DND-41 (cell line): Measurements from ENCODE around the gene KRT1.
A peak's percentile ranks its signal among the peaks of the same experiment; 100 is the strongest.

Experiments used
- ATAC-seq: fragments of 200-7000 bp; cut with Tn5 transposase; 3 replicates; pipeline ENCODE4 v1.9.1; 2021; ENCODE audit warnings: low read depth; ENCODE audit not compliant: insufficient read depth
- DNase-seq: peaks from one replicate; pipeline ENCODE4 v3.0.0-alpha.2; 2020
- H2AFZ ChIP-seq: 2 replicates; pipeline ENCODE4 v1.6.0; 2012; ENCODE audit warnings: low read depth, low read length
- H3K27ac ChIP-seq: 2 replicates; pipeline ENCODE4 v1.5.1; 2012; ENCODE audit warnings: low read length, inconsistent platforms
- H3K27me3 ChIP-seq: fragments of 200-600 bp; sonication (generic); 2 replicates; pipeline ENCODE4 v1.6.0; 2012; ENCODE audit warnings: low read length, mild to moderate bottlenecking, inconsistent platforms; ENCODE audit not compliant: insufficient read depth, poor library complexity
- H3K36me3 ChIP-seq: 2 replicates; pipeline ENCODE4 v1.5.1; 2012; ENCODE audit warnings: low read length, inconsistent platforms; ENCODE audit not compliant: insufficient read depth
- H3K4me1 ChIP-seq: 2 replicates; pipeline ENCODE4 v1.5.1; 2012; ENCODE audit warnings: mild to moderate bottlenecking, low read length; ENCODE audit not compliant: insufficient read depth
- H3K4me2 ChIP-seq: 2 replicates; pipeline ENCODE4 v1.6.0; 2012; ENCODE audit warnings: mild to moderate bottlenecking, moderate library complexity, low read length, inconsistent platforms; ENCODE audit not compliant: insufficient read depth
- H3K4me3 ChIP-seq, 2 experiments: fragments of 200-600 bp in 1 of 2; shearing (Covaris generic) in 1 of 2; 2 replicates each; pipeline ENCODE4 v1.5.1; 2012 to 2016; ENCODE audit warnings: inconsistent platforms in 2 of 2, low read length in 2 of 2, mild to moderate bottlenecking in 2 of 2, low read depth in 1 of 2, moderate library complexity in 1 of 2
- H3K79me2 ChIP-seq: 2 replicates; pipeline ENCODE4 v1.6.0; 2012; ENCODE audit warnings: low read length, inconsistent platforms; ENCODE audit not compliant: insufficient read depth
- H3K9ac ChIP-seq: 2 replicates; pipeline ENCODE4 v1.6.0; 2012; ENCODE audit warnings: low read depth, mild to moderate bottlenecking, inconsistent platforms, low read length, moderate library complexity
- H3K9me3 ChIP-seq: 2 replicates; pipeline ENCODE4 v1.5.1; 2012; ENCODE audit warnings: low read length, moderate library complexity, mild to moderate bottlenecking, inconsistent platforms; ENCODE audit not compliant: insufficient read depth, severe bottlenecking
- H4K20me1 ChIP-seq: 2 replicates; pipeline ENCODE4 v1.6.0; 2012; ENCODE audit warnings: low read length; ENCODE audit not compliant: insufficient read depth
- CTCF ChIP-seq: IDR thresholded peaks from 2 replicates; pipeline ENCODE4 v1.5.1; 2012; ENCODE audit warnings: borderline replicate concordance, low read length, moderate library complexity, mild to moderate bottlenecking; ENCODE audit not compliant: poor library complexity, severe bottlenecking; ENCODE audit errors: extremely low read depth
- EZH2 ChIP-seq: IDR thresholded peaks from 3 replicates; pipeline ENCODE4 v1.6.1; 2012; ENCODE audit warnings: borderline replicate concordance, low read depth, mild to moderate bottlenecking, moderate library complexity, low read length, inconsistent platforms; ENCODE audit not compliant: severe bottlenecking

Gene KRT1

DNA sequence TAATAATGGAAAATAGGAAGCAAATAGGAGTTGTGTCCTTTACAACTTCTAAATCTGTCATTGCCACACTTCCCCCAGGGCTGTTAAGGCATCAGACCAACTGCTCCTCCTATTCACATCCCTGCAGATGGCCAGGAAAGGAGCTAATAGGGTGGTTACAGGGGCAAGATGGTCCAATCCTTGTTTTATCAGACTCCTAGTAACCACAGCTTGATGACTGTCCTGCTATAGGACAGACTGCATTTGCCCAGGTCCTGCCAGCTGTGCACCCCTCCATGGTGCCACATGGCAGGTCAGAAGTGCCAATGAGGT is 17.3 kb downstream of the KRT1 start:
- ATAC-seq: no peak
- Histone ChIP-seq H3K4me3 (no peak overlapping the region), H3K36me3 (no peaks in the 10 kb centered on the region), H3K4me1 (no peaks in the 10 kb centered on the region), H2AFZ (no peak overlapping the region), H3K27ac (no peak overlapping the region), H3K27me3 (peaks cover 20% of the 10 kb centered on the region), H3K4me2 (no peak overlapping the region), H3K9ac (no peak overlapping the region), H3K79me2 (no peaks in the 10 kb centered on the region), H4K20me1 (no peaks in the 10 kb centered on the region), H3K9me3 (no peaks in the 10 kb centered on the region)
- TF ChIP-seq EZH2 (no peak), CTCF (no peak)
- DNase-seq: no peak

GRCh38 chr12:52662093-52662917 is 17.9 kb downstream of the KRT1 start:
- no peaks in the 10 kb centered on the region for H3K4me1 ChIP-seq
- DNase-seq (no peak), ATAC-seq (0 out of 3 replicates have a peak, but pooled peaks have one; percentile 22)
- H3K4me2 ChIP-seq: no peak overlapping the region
- H3K4me3 ChIP-seq: no peak overlapping the region
- no peaks in the 10 kb centered on the region for H3K36me3 ChIP-seq
- peaks cover 23% of the 10 kb centered on the region for H3K27me3 ChIP-seq
- H4K20me1 ChIP-seq: no peaks in the 10 kb centered on the region
- H3K79me2 ChIP-seq: no peaks in the 10 kb centered on the region
- no peak overlapping the region for H2AFZ ChIP-seq
- H3K9ac ChIP-seq: no peak overlapping the region
- no peak overlapping the region for H3K27ac ChIP-seq
- no peaks in the 10 kb centered on the region for H3K9me3 ChIP-seq
- TF ChIP-seq CTCF: no peak
- TF ChIP-seq EZH2: no peak

DNA sequence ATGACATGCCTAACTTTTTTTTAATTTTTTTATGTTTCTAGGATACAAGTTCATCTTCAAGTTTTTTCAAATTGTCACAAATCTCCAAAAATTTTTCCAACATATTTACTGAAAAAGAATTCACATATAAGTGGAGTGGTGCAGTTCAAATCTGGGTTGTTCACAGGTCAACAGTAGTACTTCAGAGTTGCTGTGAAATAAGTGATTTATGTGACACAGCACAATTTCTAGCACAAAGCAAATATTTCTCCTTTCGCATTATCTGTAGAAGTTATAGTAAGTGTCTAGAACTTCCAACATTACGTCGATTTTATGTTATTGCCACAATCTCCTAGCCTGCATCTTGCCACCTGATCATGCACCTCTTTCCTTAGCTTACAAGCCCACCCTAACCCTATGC is 18.5 kb downstream of the KRT1 start:
- H3K9me3 ChIP-seq: no peaks in the 10 kb centered on the region
- H3K27me3 ChIP-seq: peaks cover 23% of the 10 kb centered on the region
- no peaks in the 10 kb centered on the region for H3K79me2 ChIP-seq
- H3K36me3 ChIP-seq: no peaks in the 10 kb centered on the region
- H3K9ac ChIP-seq: no peak overlapping the region
- no peak overlapping the region for H3K4me3 ChIP-seq
- no peaks in the 10 kb centered on the region for H4K20me1 ChIP-seq
- no peaks in the 10 kb centered on the region for H3K4me1 ChIP-seq
- no peak overlapping the region for H2AFZ ChIP-seq
- TF ChIP-seq CTCF: no peak
- TF ChIP-seq EZH2: no peak
- ATAC-seq: no peak
- H3K4me2 ChIP-seq: no peak overlapping the region
- H3K27ac ChIP-seq: no peak overlapping the region
- no peak for DNase-seq
